Ecto neural progenitor cell (in vitro differentiated cells): ENCODE data around the gene CACNA2D1.

Source experiments
- DNase-seq: peaks from one replicate; pipeline ENCODE4 v3.0.0-alpha.2; 2018; ENCODE audit warnings: low spot score

The CACNA2D1 gene

GRCh38 chr7:82284936-82285519, 158.5 kb downstream of the CACNA2D1 start:
- DNase-seq, result peak; percentile 49

- DNase-seq, result no peak
These were observed 168.2 kb downstream of the CACNA2D1 start for GRCh38 chr7:82275342-82275741.

DNA sequence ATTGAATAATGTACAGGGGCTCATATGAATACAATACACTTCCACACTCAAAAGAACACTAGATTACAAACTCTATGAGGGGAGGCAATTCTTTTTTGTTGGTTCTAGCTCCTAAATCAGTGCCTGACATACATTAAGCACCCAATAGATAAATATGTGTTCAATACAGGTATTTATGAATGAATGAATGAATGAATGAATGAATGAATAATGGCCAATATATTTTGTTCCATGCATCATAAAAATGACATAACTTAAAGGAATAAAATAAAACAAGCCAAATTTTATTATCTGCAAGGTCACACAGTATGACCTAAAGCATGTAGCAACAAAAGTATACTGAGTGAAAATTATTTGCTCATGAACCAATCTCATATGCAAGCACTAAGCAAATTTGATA, 168.9 kb downstream of the CACNA2D1 start:
- no peak for DNase-seq

- DNase-seq, result no peak
These were observed 169.7 kb downstream of the CACNA2D1 start for GRCh38 chr7:82273886-82274285.

DNA sequence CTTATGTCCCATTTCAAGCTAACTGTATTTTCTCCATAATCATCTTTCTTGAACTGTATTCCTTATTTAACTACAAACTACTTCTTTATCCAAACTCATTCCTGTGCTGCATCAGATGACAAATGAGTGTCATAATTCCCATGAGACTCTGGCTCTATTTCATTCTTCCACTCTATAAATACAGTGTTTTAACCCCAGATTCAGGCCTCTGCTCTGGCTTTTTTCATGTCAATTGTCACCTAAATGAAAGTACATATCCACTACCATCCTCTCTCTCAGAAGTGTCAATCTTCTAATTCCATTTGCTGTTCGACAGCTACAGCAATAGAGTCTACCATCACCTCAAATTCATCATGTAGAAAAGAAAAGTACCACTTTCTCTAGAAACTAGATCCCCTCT, 172.7 kb downstream of the CACNA2D1 start:
- DNase-seq, result no peak

- DNase-seq, result no peak
These were observed 174.9 kb downstream of the CACNA2D1 start for GRCh38 chr7:82268632-82269031.

DNA sequence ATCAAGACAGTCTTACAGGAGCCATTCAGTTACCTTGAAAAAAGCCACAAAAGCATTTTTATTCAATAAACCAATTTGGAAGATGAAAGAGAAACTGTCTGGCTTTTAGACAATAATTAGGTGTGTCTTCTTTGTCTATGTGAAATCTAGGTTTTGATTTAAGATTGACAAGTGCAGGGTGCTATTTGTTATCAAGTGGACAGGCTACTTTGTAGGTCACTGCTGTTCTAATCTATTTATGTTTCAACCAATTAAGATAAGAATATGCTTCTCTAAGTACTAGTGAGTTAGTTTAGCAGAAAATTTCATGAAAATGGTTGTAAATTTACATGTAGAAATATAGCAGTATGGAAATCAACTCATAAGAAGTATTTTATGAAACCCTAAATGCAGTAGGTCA, 177.5 kb downstream of the CACNA2D1 start:
- no peak for DNase-seq

GRCh38 chr7:82264783-82265305, 178.7 kb downstream of the CACNA2D1 start:
- DNase-seq, result no peak

DNA sequence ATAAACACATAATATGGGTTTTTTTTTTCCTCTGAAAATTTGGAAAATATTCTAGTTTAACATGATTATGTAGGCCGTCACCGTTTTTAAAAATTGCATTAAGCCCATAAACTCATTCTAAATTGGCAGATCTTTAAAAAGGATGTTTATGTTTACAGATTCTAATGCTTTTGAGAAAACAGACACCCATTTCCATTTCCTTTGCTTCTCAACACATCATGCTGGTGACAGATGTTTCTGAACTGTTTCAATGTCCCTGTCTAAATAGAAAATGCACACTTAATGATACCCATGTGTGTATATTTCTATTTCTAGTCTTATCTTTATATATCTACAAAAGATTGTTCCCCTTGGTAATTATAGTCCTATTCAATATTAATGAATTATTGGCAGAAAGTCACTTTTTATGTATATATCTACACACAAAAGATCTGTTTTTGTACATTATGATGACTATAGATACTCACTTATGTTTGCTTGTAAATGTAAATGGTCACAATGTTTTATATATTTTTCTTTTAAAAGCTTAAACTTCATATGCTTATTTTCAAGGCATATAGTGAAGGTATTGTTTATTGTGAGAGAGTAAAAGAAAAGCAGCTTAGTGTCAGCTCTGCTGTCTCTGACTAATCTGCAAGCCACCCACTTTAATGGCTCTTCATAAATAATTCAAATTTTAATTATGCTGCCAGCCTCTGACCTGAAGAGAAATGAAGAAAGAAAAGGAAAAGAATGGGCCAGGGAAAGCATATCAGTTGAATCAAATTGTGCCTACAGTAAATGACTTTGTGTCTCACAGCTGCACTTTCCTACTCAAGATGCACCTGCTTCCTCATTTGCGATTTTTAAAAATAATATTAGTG, 179.4 kb downstream of the CACNA2D1 start:
- no peak for DNase-seq

DNA sequence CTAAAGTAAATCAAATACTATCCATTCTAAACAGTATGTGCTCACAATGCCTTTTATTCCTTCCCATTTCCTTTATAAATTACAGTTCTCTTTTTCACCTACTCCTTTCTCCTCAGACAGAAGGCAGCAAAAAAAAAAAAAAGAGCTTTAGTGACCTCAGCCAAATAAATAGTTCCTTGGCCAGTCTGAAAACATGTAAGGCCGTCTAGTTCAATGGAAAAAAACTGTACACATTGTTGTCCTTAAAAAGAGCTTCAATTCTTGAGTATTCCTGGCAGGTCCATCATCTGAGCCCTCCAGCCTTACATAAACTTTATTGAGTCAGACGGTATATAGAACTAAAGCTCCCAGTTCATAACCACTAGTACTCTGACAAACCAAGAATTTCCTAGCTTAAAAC, 185.4 kb downstream of the CACNA2D1 start:
- no peak for DNase-seq

- DNase-seq, result no peak
These were observed 186.4 kb downstream of the CACNA2D1 start for GRCh38 chr7:82257118-82257695.

DNA sequence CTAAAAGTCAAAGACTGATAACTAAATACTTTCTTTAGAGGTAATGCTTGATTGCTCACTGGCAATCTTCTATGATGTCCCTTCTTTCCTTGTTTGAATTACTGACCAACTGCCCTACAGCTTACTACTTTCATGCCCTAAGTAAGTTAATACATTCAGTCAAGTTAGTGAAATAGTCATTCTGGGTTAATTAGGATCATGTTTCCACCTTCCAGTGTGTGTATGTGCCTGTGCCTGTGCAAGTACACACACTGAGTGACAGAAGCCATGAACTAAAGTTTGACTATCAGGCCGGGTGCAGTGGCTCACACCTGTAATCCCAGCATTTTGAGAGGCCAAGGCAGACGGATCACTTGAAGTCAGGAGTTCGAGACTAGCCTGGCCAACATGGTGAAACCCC, 187.9 kb downstream of the CACNA2D1 start:
- DNase-seq, result no peak

DNA sequence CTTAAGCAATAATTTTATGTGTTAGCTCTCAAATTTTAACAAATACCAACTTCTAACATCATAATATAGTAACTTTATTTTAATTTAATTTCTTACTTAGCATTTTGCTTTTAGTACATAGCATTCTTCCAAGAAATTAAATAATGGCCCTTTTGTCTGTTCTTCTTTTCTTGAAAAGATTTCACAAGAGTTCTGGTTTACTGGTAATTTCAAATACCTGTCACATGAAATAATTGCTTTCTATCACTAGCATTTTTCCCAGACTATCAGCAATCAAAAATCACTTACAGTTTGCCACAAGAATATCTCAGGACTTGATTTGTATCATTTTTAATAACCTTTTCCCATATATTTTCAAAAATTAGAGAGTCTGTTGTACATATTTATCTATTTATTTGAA, 193.0 kb downstream of the CACNA2D1 start:
- no peak for DNase-seq

GRCh38 chr7:82249979-82250378, 193.6 kb downstream of the CACNA2D1 start:
- no peak for DNase-seq

GRCh38 chr7:82247814-82248433, 195.7 kb downstream of the CACNA2D1 start:
- DNase-seq, result no peak

GRCh38 chr7:82244947-82245517, 198.5 kb downstream of the CACNA2D1 start:
- DNase-seq, result no peak

- no peak for DNase-seq
These were observed 202.2 kb downstream of the CACNA2D1 start for GRCh38 chr7:82241356-82241755.

- DNase-seq, result no peak
These were observed 207.9 kb downstream of the CACNA2D1 start for GRCh38 chr7:82235713-82236112.

DNA sequence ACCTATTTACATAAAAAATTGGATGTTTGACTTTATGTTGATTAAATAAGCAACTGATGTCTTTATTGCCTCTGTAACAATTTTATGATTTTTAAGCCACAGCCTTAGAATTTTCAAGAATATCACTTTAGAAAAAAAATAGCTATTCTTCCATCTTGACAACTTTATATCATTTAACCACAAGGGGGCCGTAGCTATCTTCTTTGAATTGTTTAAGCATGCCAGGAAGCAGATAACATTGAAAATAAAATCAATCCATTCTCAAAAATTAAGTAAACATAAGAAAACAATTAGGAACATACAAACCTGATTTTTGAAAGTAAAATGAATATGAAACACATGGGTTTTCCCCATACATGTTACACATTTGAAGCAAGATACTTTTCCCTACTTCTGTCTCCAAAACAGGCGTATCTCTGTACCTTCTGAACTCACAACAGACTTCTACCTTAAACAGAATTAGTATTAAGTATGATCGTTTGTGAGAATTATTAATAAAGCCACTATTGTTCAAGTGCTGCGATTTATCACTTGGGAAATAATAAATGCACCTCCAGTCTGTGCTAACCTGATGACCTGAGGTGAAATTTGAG, 209.0 kb downstream of the CACNA2D1 start:
- DNase-seq, result no peak

GRCh38 chr7:82230811-82231581, 212.6 kb downstream of the CACNA2D1 start:
- no peak for DNase-seq

DNA sequence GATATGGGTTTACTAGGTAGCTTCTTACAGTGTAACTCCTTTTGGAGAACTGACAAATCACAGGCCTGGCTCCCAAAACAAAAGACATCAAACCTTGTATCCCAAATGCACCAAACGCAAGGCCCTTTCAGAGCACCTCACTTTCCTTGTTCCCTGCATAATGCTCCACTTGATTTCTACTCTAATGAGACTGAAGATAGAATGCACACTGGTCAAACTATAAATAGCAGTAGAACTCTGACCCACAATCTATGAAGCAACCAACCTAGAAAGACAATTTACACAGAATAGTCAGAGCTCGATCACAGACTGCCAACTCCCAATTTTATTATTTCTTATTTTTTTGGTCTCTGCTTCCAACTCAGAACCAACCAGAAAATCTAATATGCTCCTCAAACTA, 214.4 kb downstream of the CACNA2D1 start:
- DNase-seq, result no peak
